ENCODE results near the gene KCNH4. TPM values are rescaled to one million over a fixed set of nuclear protein-coding genes. Genes with fewer than 3 reads are reported as not detected.

The KCNH4 gene
- total and polyA plus RNA-seq, 9 of the 15 experiments (the other 6 are each of a cell fraction or from before 2014, with no cell fraction given), result 0.10 to 1.8 (median 0.50) TPM

DNA sequence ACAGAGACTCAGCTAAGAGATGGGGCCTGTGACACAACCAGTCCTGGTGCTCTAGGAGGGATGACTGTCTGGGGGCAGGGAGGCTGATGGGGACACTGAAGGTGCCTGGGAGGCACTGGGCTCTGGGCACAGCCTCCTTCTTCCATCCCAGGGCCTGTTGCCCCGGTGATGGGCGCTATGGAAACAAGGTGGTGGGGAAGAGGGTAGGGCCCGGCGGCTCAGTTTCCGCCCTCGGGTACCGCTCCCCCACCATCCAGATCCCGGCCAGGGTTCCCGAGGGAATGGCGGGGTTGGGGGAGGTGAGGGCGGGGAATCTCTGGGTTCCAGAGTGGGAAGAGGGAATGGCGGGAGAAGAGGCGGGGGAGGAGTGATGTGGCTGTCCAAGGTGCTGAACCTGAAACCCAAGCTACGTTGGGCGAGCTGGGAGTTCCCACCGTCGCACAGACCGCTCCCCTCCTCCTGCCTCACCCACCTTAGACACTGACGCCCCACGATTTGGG, 981 bp downstream of the KCNH4 start (continued):
- TF ChIP-seq, protein P1, sequence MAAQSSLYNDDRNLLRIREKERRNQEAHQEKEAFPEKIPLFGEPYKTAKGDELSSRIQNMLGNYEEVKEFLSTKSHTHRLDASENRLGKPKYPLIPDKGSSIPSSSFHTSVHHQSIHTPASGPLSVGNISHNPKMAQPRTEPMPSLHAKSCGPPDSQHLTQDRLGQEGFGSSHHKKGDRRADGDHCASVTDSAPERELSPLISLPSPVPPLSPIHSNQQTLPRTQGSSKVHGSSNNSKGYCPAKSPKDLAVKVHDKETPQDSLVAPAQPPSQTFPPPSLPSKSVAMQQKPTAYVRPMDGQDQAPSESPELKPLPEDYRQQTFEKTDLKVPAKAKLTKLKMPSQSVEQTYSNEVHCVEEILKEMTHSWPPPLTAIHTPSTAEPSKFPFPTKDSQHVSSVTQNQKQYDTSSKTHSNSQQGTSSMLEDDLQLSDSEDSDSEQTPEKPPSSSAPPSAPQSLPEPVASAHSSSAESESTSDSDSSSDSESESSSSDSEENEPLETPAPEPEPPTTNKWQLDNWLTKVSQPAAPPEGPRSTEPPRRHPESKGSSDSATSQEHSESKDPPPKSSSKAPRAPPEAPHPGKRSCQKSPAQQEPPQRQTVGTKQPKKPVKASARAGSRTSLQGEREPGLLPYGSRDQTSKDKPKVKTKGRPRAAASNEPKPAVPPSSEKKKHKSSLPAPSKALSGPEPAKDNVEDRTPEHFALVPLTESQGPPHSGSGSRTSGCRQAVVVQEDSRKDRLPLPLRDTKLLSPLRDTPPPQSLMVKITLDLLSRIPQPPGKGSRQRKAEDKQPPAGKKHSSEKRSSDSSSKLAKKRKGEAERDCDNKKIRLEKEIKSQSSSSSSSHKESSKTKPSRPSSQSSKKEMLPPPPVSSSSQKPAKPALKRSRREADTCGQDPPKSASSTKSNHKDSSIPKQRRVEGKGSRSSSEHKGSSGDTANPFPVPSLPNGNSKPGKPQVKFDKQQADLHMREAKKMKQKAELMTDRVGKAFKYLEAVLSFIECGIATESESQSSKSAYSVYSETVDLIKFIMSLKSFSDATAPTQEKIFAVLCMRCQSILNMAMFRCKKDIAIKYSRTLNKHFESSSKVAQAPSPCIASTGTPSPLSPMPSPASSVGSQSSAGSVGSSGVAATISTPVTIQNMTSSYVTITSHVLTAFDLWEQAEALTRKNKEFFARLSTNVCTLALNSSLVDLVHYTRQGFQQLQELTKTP (IDR thresholded peaks at IDR 0.05; ENCODE audit: low read depth in 1 of 2, partially characterized antibody in 2 of 2), result peak in 1 of 2 experiments; percentile 72
- 0 out of 2 replicates have a peak, but pooled peaks have one; percentile 22 for TF ChIP-seq CXXC5 (CRISPR knock-in tag; IDR thresholded peaks at IDR 0.05)
- peak; percentile 80; the same call in 1 of the 2 replicates for TF ChIP-seq RB1 (IDR thresholded peaks at IDR 0.05; ENCODE audit: low read depth)
- no peak for TF ChIP-seq TEAD1 (CRISPR knock-in tag; IDR thresholded peaks at IDR 0.05)
- no peak for TF ChIP-seq ELF2 (CRISPR knock-in tag; IDR thresholded peaks at IDR 0.05)
- peak in 1 of 2 experiments; percentile 66; a peak in 1 of 4 replicates for TF ChIP-seq CSDE1 (IDR thresholded peaks at IDR 0.05)
- peak; percentile 92 for TF ChIP-seq MYNN (IDR thresholded peaks at IDR 0.05)
- peak; percentile 9; the same call in 1 of the 2 replicates for TF ChIP-seq MYNN (CRISPR knock-in tag; IDR thresholded peaks at IDR 0.05)
- TF ChIP-seq KDM1A (IDR thresholded peaks at IDR 0.05), result peak; percentile 65 to 70
- TF ChIP-seq NCOA1 (IDR thresholded peaks at IDR 0.05; ENCODE audit: low read depth), result 0 out of 2 replicates have a peak, but pooled peaks have one; percentile 52
- TF ChIP-seq MIER1 (IDR thresholded peaks at IDR 0.05; ENCODE audit: low read depth), result peak; percentile 97
- TF ChIP-seq EHMT2 (IDR thresholded peaks at IDR 0.05), result peak; percentile 98
- TF ChIP-seq CBFB (CRISPR knock-in tag; IDR thresholded peaks at IDR 0.05), result no peak
- no peak for TF ChIP-seq ZNF699 (CRISPR knock-in tag; IDR thresholded peaks at IDR 0.05; ENCODE audit: insufficient replicate concordance)
- peak in 1 of 2 experiments; percentile 73; a peak in 1 of 4 replicates for TF ChIP-seq RCOR1 (IDR thresholded peaks at IDR 0.05; ENCODE audit: borderline replicate concordance in 1 of 2, low read depth in 2 of 2, low read length in 2 of 2)
- TF ChIP-seq, protein P2, sequence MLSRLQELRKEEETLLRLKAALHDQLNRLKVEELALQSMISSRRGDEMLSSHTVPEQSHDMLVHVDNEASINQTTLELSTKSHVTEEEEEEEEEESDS (CRISPR knock-in tag; IDR thresholded peaks at IDR 0.05), result no peak
- TF ChIP-seq SIN3A (IDR thresholded peaks at IDR 0.05; ENCODE audit: borderline replicate concordance in 2 of 2, control insufficient read depth in 1 of 2, low read depth in 2 of 2, low read length in 2 of 2), result peak; percentile 69 to 88; a peak in 3 of 4 replicates
- TF ChIP-seq MAZ (CRISPR knock-in tag; conservative IDR thresholded peaks at IDR 0.05 in 1 of 2, IDR thresholded peaks at IDR 0.05 in 1 of 2), result peak in 1 of 2 experiments; percentile 86; a peak in 2 of 4 replicates
- TF ChIP-seq, protein P3, sequence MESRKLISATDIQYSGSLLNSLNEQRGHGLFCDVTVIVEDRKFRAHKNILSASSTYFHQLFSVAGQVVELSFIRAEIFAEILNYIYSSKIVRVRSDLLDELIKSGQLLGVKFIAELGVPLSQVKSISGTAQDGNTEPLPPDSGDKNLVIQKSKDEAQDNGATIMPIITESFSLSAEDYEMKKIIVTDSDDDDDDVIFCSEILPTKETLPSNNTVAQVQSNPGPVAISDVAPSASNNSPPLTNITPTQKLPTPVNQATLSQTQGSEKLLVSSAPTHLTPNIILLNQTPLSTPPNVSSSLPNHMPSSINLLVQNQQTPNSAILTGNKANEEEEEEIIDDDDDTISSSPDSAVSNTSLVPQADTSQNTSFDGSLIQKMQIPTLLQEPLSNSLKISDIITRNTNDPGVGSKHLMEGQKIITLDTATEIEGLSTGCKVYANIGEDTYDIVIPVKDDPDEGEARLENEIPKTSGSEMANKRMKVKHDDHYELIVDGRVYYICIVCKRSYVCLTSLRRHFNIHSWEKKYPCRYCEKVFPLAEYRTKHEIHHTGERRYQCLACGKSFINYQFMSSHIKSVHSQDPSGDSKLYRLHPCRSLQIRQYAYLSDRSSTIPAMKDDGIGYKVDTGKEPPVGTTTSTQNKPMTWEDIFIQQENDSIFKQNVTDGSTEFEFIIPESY (CRISPR knock-in tag; IDR thresholded peaks at IDR 0.05), result peak; percentile 55; the same call in 1 of the 2 replicates
- peak; percentile 75 for TF ChIP-seq RBM22 (IDR thresholded peaks at IDR 0.05; ENCODE audit: low read depth, low read length, poor library complexity, severe bottlenecking)
- no peak for TF ChIP-seq MBD2 (IDR thresholded peaks at IDR 0.05; ENCODE audit: borderline replicate concordance, low read depth)

Data from K562 (cell line).